Measurements from ENCODE around the gene LRRC36. TPM values are rescaled to one million over a fixed set of nuclear protein-coding genes. Genes with fewer than 3 reads are reported as not detected.
A peak's percentile ranks its signal among the peaks of the same experiment; 100 is the strongest.

Gene LRRC36
- total RNA-seq, 4 donors from 2014 or later: not detected

GRCh38 chr16:67406111-67406971, 79.7 kb downstream of the LRRC36 start:
- ATAC-seq (peak; percentile 92 to 97), DNase-seq (peak in 1 of 2 donors; percentile 63)
- no peaks in the 10 kb centered on the region for H3K27me3 ChIP-seq
- no peaks in the 10 kb centered on the region for H3K9me3 ChIP-seq
- H3K4me1 ChIP-seq: peaks cover 33 to 48% of the 10 kb centered on the region in 2 donors
- no peaks in the 10 kb centered on the region for H3K36me3 ChIP-seq
- TF ChIP-seq CTCF (IDR thresholded peaks at IDR 0.05 in 4 of 5, conservative IDR thresholded peaks at IDR 0.05 in 1 of 5): no peak
- TF ChIP-seq POLR2A (IDR thresholded peaks at IDR 0.05): no peak
- H3K27ac ChIP-seq: peak overlapping the region; percentile 71 to 85 (median 82)
- no peak overlapping the region for H3K4me3 ChIP-seq
- intact Hi-C loops (cut with DNase I; ENCODE audit: low total_unique reads): loop anchor here (5.0 kb wide), 2 partner anchors 144 to 159 kb away; partner anchors contain the start of genes FHOD1 and SLC9A5
- in situ Hi-C loops (cut with MboI; ENCODE audit: low sequenced_read_pairs in 4 of 4): no loop called here

GRCh38 chr16:67407176-67407787, 80.7 kb downstream of the LRRC36 start:
- H3K4me3 ChIP-seq: no peak overlapping the region
- TF ChIP-seq POLR2A (IDR thresholded peaks at IDR 0.05): no peak
- TF ChIP-seq CTCF (IDR thresholded peaks at IDR 0.05 in 4 of 5, conservative IDR thresholded peaks at IDR 0.05 in 1 of 5): no peak
- H3K27ac ChIP-seq: peak overlapping the region; percentile 71 to 85 (median 82)
- intact Hi-C loops (cut with DNase I; ENCODE audit: low total_unique reads): loop anchor here (5.0 kb wide), 2 partner anchors 145 to 160 kb away; partner anchors contain the start of genes FHOD1 and SLC9A5
- DNase-seq: no peak
- H3K9me3 ChIP-seq: no peaks in the 10 kb centered on the region
- in situ Hi-C loops (cut with MboI; ENCODE audit: low sequenced_read_pairs in 4 of 4): no loop called here
- peaks cover 33 to 48% of the 10 kb centered on the region in 2 donors for H3K4me1 ChIP-seq
- ATAC-seq: no peak
- no peaks in the 10 kb centered on the region for H3K27me3 ChIP-seq
- no peaks in the 10 kb centered on the region for H3K36me3 ChIP-seq

- in situ Hi-C loops (cut with MboI; ENCODE audit: low sequenced_read_pairs in 4 of 4) (no loop called here), intact Hi-C loops (cut with DNase I; ENCODE audit: low total_unique reads) (loop anchor here (5.0 kb wide), 2 partner anchors 146 to 161 kb away; partner anchors contain the start of genes FHOD1 and SLC9A5)
- no peaks in the 10 kb centered on the region for H3K9me3 ChIP-seq
- H3K4me1 ChIP-seq: peaks cover 33 to 48% of the 10 kb centered on the region in 2 donors
- H3K27ac ChIP-seq: peak overlapping the region in 3 of 4 donors; percentile 71 to 82 (median 82)
- no peaks in the 10 kb centered on the region for H3K36me3 ChIP-seq
- TF ChIP-seq POLR2A (IDR thresholded peaks at IDR 0.05) (no peak), CTCF (IDR thresholded peaks at IDR 0.05 in 4 of 5, conservative IDR thresholded peaks at IDR 0.05 in 1 of 5) (no peak)
- ATAC-seq (no peak), DNase-seq (no peak)
- no peak overlapping the region for H3K4me3 ChIP-seq
- no peaks in the 10 kb centered on the region for H3K27me3 ChIP-seq
These were observed 81.3 kb downstream of the LRRC36 start for GRCh38 chr16:67407788-67408452.

GRCh38 chr16:67409631-67410030, 83.0 kb downstream of the LRRC36 start:
- H3K9me3 ChIP-seq: no peaks in the 10 kb centered on the region
- no peak overlapping the region for H3K4me3 ChIP-seq
- H3K27me3 ChIP-seq: no peaks in the 10 kb centered on the region
- ATAC-seq: no peak
- DNase-seq: no peak
- TF ChIP-seq CTCF (IDR thresholded peaks at IDR 0.05 in 4 of 5, conservative IDR thresholded peaks at IDR 0.05 in 1 of 5): no peak
- no peak for TF ChIP-seq POLR2A (IDR thresholded peaks at IDR 0.05)
- H3K27ac ChIP-seq: peak overlapping the region in 3 of 4 donors; percentile 10 to 18 (median 17)
- in situ Hi-C loops (cut with MboI; ENCODE audit: low sequenced_read_pairs in 4 of 4): loop anchor here in 1 of 4 donors (10.0 kb wide), 1 partner anchor 145 kb away; no protein-coding TSS in a partner anchor
- H3K36me3 ChIP-seq: no peaks in the 10 kb centered on the region
- H3K4me1 ChIP-seq: peaks cover 39 to 44% of the 10 kb centered on the region in 2 donors
- intact Hi-C loops (cut with DNase I; ENCODE audit: low total_unique reads): loop anchor here (5.0 kb wide), 2 partner anchors 147 to 162 kb away; partner anchors contain the start of genes FHOD1 and SLC9A5
